IPS-11a (cell line): ENCODE measurements around the gene NOP16.
"Not testable (repeated sequence)": the region's sequence is repeated elsewhere in the genome, so short reads cannot be mapped to it uniquely, and the experiment has no call there.

Source experiments
- H3K4me3 ChIP-seq: one replicate; pipeline ENCODE4 v1.5.1; 2013; ENCODE audit warnings: low read depth, low read length, control low read depth

NOP16 gene

GRCh38 chr5:176410486-176411180, 22.2 kb upstream of the NOP16 start:
- no peak overlapping the region for H3K4me3 ChIP-seq

GRCh38 chr5:176409765-176410164, 21.4 kb upstream of the NOP16 start:
- no peak overlapping the region for H3K4me3 ChIP-seq

GRCh38 chr5:176408590-176408989, 20.2 kb upstream of the NOP16 start:
- H3K4me3 ChIP-seq, result no peak overlapping the region

- not testable (repeated sequence) for H3K4me3 ChIP-seq
Measured at GRCh38 chr5:176408252-176408573, 19.8 kb upstream of the NOP16 start.

GRCh38 chr5:176407456-176408251, 19.3 kb upstream of the NOP16 start:
- H3K4me3 ChIP-seq, result no peak overlapping the region

- no peak overlapping the region for H3K4me3 ChIP-seq
Measured at GRCh38 chr5:176406436-176407052, 18.1 kb upstream of the NOP16 start.

- H3K4me3 ChIP-seq, result no peak overlapping the region
Measured at GRCh38 chr5:176405656-176406435, 17.4 kb upstream of the NOP16 start.

- H3K4me3 ChIP-seq, result no peak overlapping the region
Measured at GRCh38 chr5:176401281-176402205, 13.1 kb upstream of the NOP16 start.

GRCh38 chr5:176400382-176401156, 12.2 kb upstream of the NOP16 start:
- H3K4me3 ChIP-seq, result no peak overlapping the region

- no peak overlapping the region for H3K4me3 ChIP-seq
Measured at GRCh38 chr5:176397736-176398420, 9.5 kb upstream of the NOP16 start.

GRCh38 chr5:176396330-176396729, 7.9 kb upstream of the NOP16 start:
- H3K4me3 ChIP-seq, result no peak overlapping the region

- H3K4me3 ChIP-seq, result no peak overlapping the region
Measured at GRCh38 chr5:176394881-176395675, 6.7 kb upstream of the NOP16 start.

GRCh38 chr5:176394096-176394495, 5.7 kb upstream of the NOP16 start:
- H3K4me3 ChIP-seq, result no peak overlapping the region

GRCh38 chr5:176392526-176392925, 4.1 kb upstream of the NOP16 start:
- H3K4me3 ChIP-seq, result no peak overlapping the region

- no peak overlapping the region for H3K4me3 ChIP-seq
Measured at GRCh38 chr5:176391999-176392398, 3.6 kb upstream of the NOP16 start.

GRCh38 chr5:176391479-176391878, 3.1 kb upstream of the NOP16 start:
- H3K4me3 ChIP-seq, result no peak overlapping the region

GRCh38 chr5:176389135-176390123, 1.0 kb upstream of the NOP16 start:
- peak overlapping the region; percentile 99 for H3K4me3 ChIP-seq
